ENCODE data around the gene SS18L1.

SS18L1 gene

DNA sequence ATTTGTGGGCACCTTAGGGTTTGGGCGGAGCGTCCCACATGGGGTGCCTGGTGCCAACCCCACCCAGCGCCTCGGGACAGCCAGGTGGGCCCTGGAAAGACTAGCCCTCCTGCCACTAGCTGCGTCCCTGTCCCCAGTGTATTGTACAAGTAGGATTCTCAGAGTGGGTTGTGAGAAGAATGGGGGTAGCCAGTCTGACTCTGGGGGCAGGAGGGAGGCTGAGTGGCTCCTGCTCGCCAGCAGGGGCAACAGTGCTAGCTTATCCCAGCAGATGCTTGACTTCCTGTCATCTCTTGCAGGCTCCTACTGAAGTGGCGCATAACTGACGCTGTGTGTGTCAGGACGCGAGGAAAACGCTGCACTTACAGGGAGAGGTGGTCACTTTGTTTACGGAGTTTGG, 9.7 kb upstream of the SS18L1 start:
- Histone ChIP-seq H3K4me1 (peaks cover 0 to 7% (median 2%) of the 10 kb centered on the region in 4 donors), H3K9me3 (no peaks in the 10 kb centered on the region), H3K36me3 (peaks cover 59 to 100% (median 94%) of the 10 kb centered on the region in 3 donors), H3K27me3 (no peaks in the 10 kb centered on the region), H3K27ac (no peak overlapping the region), H3K4me3 (no peak overlapping the region)
- intact Hi-C loops (cut with DNase I; ENCODE audit: low total_unique reads): no loop called here
- TF ChIP-seq, protein P1, sequence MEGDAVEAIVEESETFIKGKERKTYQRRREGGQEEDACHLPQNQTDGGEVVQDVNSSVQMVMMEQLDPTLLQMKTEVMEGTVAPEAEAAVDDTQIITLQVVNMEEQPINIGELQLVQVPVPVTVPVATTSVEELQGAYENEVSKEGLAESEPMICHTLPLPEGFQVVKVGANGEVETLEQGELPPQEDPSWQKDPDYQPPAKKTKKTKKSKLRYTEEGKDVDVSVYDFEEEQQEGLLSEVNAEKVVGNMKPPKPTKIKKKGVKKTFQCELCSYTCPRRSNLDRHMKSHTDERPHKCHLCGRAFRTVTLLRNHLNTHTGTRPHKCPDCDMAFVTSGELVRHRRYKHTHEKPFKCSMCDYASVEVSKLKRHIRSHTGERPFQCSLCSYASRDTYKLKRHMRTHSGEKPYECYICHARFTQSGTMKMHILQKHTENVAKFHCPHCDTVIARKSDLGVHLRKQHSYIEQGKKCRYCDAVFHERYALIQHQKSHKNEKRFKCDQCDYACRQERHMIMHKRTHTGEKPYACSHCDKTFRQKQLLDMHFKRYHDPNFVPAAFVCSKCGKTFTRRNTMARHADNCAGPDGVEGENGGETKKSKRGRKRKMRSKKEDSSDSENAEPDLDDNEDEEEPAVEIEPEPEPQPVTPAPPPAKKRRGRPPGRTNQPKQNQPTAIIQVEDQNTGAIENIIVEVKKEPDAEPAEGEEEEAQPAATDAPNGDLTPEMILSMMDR (IDR thresholded peaks at IDR 0.05): no peak
- DNase-seq: no peak

DNA sequence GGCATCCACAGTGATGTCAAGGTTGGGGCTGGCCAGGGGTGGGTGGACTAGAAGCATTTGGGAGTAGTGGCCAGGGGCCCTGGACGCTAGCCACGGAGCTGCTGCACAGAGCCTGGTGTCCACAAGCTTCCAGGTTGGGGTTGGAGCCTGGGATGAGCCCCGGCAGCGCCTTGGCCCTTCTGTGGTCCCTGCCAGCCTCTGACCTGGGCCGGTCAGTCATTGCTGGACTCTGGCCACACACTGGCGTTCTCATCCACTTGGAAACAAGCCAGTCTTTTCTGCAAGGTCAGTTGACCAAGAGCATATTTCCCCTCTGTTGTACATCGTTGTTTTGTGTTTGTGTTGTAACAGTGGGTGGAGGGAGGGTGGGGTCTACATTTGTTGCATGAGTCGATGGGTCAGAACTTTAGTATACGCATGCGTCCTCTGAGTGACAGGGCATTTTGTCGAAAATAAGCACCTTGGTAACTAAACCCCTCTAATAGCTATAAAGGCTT, 8.8 kb upstream of the SS18L1 start:
- TF ChIP-seq, protein P1 (IDR thresholded peaks at IDR 0.05): no peak
- Histone ChIP-seq H3K9me3 (no peaks in the 10 kb centered on the region), H3K27me3 (no peaks in the 10 kb centered on the region), H3K4me1 (peaks cover 0 to 7% (median 2%) of the 10 kb centered on the region in 4 donors), H3K27ac (peak overlapping the region in 1 of 2 donors; percentile 1), H3K36me3 (peaks cover 59 to 100% (median 95%) of the 10 kb centered on the region in 3 donors), H3K4me3 (no peak overlapping the region)
- intact Hi-C loops (cut with DNase I; ENCODE audit: low total_unique reads): loop anchor here (5.0 kb wide), 2 partner anchors 107 to 122 kb away; no protein-coding TSS in a partner anchor
- DNase-seq: peak in 1 of 2 donors; percentile 65

DNA sequence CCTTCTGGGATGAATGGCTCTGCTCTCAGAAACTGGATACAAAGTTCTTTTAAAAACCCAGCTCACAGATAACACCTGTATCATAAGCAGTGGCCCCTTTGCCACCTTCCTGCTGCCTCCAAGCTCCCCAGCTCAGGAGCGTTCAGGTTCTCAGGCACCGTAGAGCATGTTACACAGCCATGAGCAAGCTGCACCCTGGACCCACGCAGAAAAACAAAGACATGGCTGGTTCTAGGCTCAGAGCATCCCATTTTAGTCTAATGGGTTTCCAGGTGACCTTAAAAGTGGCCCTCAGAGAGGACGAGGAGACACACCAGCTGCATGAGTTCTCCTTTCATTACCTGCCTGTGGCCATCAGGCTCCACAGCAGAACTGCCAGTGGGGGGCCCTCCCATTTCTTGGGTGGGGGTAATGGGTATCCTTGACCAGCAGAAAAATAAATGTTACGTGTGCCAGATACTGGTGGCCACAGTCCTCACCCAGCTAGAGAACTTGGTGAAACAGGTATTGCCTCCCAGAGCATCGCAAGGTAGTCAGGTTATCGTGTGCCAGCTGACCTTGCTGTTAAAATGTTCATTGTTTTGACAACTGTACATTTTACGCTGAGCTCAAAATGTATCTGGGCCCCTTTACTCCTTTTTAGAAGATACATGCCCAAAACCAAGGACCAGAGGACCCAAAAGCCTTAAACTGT, 7.8 kb upstream of the SS18L1 start:
- H3K4me3 ChIP-seq: no peak overlapping the region
- intact Hi-C loops (cut with DNase I; ENCODE audit: low total_unique reads): loop anchor here (5.0 kb wide), 2 partner anchors 108 to 123 kb away; no protein-coding TSS in a partner anchor
- H3K9me3 ChIP-seq: no peaks in the 10 kb centered on the region
- H3K27ac ChIP-seq: peak overlapping the region in 1 of 2 donors; percentile 1
- TF ChIP-seq, protein P1 (IDR thresholded peaks at IDR 0.05): no peak
- no peaks in the 10 kb centered on the region for H3K27me3 ChIP-seq
- H3K36me3 ChIP-seq: peaks cover 52 to 100% (median 96%) of the 10 kb centered on the region in 3 donors
- H3K4me1 ChIP-seq: peaks cover 0 to 10% (median 5%) of the 10 kb centered on the region in 4 donors
- DNase-seq: no peak

DNA sequence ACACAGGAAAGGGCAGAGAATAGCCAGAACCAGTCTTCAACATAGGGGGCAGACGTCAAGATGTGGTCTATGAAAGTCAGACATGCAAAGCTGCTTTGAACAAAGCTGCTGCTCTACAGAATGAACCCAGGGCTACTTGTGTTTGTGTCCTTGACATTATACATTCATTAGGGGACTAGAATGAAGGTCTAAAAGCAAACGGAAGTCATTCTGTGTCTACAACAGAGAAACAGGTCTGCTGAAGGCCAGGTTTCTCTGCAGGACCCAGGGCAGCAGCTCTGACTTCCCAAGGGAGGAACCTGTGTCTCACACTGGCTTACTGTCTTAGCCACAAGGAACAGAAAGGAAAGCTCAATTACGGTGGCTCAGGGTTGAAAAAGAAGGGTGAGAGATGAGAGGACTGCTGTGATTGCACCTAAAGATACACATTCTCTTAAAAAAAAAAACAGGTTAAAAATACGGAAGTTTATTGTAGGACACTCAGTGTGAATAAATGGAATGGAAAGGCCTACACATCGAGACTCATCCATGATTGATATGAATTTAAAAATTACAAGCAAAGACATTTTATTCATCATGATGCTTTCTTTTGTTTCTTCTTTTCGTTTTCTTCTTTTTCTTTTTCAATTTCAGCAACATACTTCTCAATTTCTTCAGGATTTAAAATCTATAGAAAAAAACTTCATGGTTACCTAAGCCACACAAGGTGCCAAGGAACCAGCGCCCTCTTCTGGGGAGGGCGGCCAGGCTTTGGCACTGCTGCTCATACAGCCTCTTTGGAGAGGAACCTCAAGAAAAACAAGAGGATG, 7.1 kb upstream of the SS18L1 start:
- DNase-seq: peak; percentile 70 to 81
- Histone ChIP-seq H3K4me1 (peaks cover under 1 to 17% (median 12%) of the 10 kb centered on the region in 4 donors), H3K27ac (no peak overlapping the region), H3K9me3 (no peaks in the 10 kb centered on the region), H3K4me3 (no peak overlapping the region), H3K36me3 (peaks cover 44 to 94% (median 88%) of the 10 kb centered on the region in 3 donors), H3K27me3 (no peaks in the 10 kb centered on the region)
- TF ChIP-seq, protein P1 (IDR thresholded peaks at IDR 0.05): peak; percentile 66 to 74
- intact Hi-C loops (cut with DNase I; ENCODE audit: low total_unique reads): loop anchor here (5.0 kb wide), 2 partner anchors 109 to 124 kb away; no protein-coding TSS in a partner anchor

DNA sequence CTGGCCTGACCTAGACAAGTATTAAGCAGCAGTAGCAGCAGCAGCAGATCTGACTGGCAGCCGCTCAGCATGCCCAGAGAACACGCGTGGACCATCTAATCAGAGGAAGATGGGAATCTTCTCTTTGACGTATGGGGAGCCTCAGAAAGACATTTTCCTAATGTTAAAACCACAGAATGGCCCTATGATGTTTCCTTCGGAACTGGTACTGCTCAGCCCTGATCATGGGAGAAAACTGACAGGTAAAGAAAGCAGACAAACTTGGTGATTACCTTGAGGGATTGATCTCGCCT, 6.5 kb upstream of the SS18L1 start:
- intact Hi-C loops (cut with DNase I; ENCODE audit: low total_unique reads): loop anchor here (5.0 kb wide), 2 partner anchors 110 to 125 kb away; no protein-coding TSS in a partner anchor
- TF ChIP-seq, protein P1 (IDR thresholded peaks at IDR 0.05): no peak
- Histone ChIP-seq H3K36me3 (peaks cover 39 to 88% (median 83%) of the 10 kb centered on the region in 3 donors), H3K4me1 (peaks cover 4 to 23% (median 18%) of the 10 kb centered on the region in 4 donors), H3K9me3 (no peaks in the 10 kb centered on the region), H3K27ac (no peak overlapping the region), H3K27me3 (no peaks in the 10 kb centered on the region), H3K4me3 (no peak overlapping the region)
- DNase-seq: no peak
